PFSK-1 (cell line): ENCODE measurements around the gene CMC1.

ENCODE experiments used
- FOXP2 ChIP-seq: optimal IDR thresholded peaks from 2 replicates; pipeline ENCODE3; 2011; ENCODE audit warnings: borderline replicate concordance, control low read depth, inconsistent platforms; ENCODE audit not compliant: insufficient read depth; ENCODE audit errors: extremely low read length, extremely low read depth
- POLR2AphosphoS5 ChIP-seq: IDR thresholded peaks from 2 replicates; pipeline ENCODE4 v1.6.1; 2012; ENCODE audit warnings: low read depth, mild to moderate bottlenecking, control low read depth, low read length, moderate library complexity
- REST ChIP-seq, 2 experiments: IDR thresholded peaks; 2 replicates each; pipeline versions ENCODE4 v1.6.1 to v1.8.0; 2011 to 2012; ENCODE audit warnings: low read depth in 2 of 2, low read length in 2 of 2, control low read depth in 1 of 2, inconsistent platforms in 1 of 2, mild to moderate bottlenecking in 1 of 2, moderate library complexity in 1 of 2; ENCODE audit not compliant: insufficient read depth in 1 of 2
- SIN3A ChIP-seq: IDR thresholded peaks from 2 replicates; pipeline ENCODE4 v1.6.1; 2012; ENCODE audit warnings: mild to moderate bottlenecking, low read length, moderate library complexity, borderline replicate concordance; ENCODE audit not compliant: insufficient read depth
- TAF1 ChIP-seq: IDR thresholded peaks from 2 replicates; pipeline ENCODE4 v1.6.1; 2012; ENCODE audit warnings: low read length, control low read depth, borderline replicate concordance; ENCODE audit not compliant: insufficient read depth

- TF ChIP-seq TAF1, result no peak
- TF ChIP-seq POLR2AphosphoS5, result no peak
- no peak for TF ChIP-seq REST (IDR thresholded peaks at IDR 0.05; ENCODE audit: insufficient read depth in 1 of 2, low read depth in 2 of 2, low read length in 2 of 2)
- TF ChIP-seq SIN3A, result no peak
- no peak for TF ChIP-seq FOXP2
Measured at GRCh38 chr3:28301688-28302087, 60.3 kb downstream of the CMC1 start.
